Measurements from ENCODE around the gene JAZF1.

JAZF1 gene

GRCh38 chr7:28075674-28076358 is 104.8 kb downstream of the JAZF1 start:
- DNase-seq (ENCODE audit: low spot score) = no peak

DNA sequence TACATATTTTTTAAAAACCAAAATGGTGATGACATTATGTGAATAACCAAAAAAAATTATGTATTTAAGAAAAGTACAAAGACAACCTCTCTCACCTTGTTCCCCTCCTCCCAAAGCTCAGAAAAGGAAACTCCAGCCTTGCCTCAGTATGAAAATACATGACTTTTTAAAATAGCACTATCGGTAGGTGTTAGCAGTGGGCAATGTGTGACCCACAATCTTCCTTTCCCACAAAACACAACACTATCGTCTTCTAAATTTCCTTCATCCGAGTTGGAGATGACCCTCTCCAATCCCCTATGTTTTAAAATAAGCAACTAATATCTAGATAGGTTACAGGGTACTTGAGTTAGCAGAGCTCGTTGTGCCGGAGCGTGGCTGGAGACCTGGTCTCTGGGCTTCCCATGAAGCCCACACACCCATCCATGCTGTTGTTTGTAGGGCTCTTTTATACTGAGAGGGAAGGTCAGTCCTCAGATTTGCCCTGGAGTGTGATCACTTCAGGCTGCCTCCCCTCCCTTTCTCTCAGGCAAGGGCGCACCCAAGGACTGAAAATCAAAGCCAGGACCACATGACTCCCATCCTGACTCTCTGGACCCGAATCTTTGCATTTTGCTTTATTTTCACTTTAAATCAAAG is 107.6 kb downstream of the JAZF1 start:
- no peak for DNase-seq (ENCODE audit: low spot score)

DNA sequence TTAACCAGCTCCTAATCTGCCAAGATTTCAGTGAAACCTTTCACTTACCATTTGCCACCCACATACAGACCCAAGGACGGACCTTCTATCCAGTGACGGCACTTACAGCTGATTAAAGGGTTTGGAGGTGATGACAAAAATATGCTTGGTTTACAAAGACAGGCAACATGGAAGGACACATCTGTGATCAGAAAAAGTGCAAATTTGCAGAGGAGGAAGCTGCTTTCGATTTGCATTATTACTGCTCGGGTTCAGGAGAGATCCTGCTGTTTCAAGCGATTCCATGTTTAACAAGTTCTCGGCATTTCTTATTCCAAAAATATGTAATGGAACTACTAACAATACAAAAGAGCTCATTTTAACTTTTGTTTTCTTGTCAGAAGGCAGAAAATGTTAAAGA is 109.0 kb downstream of the JAZF1 start:
- no peak for DNase-seq (ENCODE audit: low spot score)

DNA sequence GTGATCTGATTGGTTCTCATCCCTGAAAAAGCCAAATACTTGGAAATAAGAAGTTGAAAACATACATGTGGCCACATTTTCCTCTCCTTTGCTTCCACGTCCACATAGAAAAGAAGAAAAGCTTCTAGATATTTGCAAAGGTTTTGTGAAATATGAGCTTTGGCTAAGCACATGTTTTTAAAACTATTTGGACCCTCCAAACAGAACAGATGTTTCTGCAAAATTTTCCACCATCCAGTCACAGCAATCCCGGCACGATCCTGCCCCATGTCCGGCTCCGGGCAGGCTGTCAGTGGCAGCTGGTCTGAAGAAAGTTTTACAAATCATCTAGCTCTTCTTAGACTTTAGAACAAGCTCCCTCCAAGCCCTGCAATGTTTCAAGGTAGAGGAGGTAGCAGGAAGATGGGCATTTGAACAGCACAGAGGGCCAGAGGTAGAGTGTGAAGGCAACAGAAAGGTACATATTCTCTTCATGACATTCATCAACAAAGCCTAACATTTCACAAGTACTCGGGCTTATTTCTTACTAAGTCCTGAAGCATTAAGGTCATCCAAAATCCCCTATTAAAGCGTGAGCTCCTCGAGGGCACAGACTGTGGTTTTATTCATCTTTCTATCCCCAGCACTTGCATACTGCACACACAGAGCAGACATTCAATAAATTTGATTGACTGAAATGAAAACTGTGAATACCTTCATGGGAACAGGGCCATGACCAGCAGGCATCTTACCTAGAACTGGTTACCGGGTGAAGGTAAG is 110.1 kb downstream of the JAZF1 start:
- DNase-seq (ENCODE audit: low spot score) = no peak

- DNase-seq (ENCODE audit: low spot score) = no peak
These were observed 110.8 kb downstream of the JAZF1 start for GRCh38 chr7:28069807-28070206.

DNA sequence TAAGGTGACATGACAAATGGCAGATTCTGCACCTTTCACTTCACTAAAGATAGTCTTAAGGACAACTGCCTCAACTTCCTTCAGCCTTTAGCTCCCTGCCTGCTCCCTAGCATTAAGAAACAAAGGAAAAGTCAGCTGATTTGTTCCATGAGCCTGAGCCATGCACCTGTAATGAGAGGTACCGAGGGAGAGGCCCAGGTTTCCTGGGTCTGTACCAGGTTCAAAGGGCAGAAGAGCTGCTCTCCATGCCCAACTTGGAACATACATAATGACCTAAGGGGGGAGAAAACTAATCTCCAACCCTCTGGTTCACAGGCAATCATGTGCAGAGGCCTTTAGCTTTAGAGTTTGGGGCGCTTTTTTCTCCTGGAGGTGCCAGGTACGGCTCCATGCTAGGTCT is 111.2 kb downstream of the JAZF1 start:
- no peak for DNase-seq (ENCODE audit: low spot score)

DNA sequence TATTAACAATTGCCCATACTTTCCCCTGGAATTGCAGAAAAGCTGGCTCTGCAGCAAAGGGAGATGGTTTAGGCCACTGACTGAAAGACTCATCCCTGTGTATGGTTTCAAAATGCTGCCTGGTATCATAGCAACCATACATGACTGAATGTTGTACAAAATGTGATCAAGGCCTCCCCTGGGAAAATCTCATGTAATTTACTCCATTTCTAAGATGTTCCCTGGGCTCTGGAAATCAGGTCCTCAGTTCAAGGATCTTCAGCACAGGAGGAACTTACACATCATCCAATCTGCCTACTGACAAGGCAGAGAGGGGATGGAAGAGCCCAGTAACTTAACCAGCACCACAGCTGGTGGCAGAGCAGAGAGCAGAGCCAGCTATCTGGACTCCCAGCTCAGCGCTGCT is 111.8 kb downstream of the JAZF1 start:
- DNase-seq (ENCODE audit: low spot score) = no peak

- no peak for DNase-seq (ENCODE audit: low spot score)
These were observed 113.4 kb downstream of the JAZF1 start for GRCh38 chr7:28067171-28067570.

GRCh38 chr7:28065721-28066285 is 114.8 kb downstream of the JAZF1 start:
- DNase-seq (ENCODE audit: low spot score) = no peak

DNA sequence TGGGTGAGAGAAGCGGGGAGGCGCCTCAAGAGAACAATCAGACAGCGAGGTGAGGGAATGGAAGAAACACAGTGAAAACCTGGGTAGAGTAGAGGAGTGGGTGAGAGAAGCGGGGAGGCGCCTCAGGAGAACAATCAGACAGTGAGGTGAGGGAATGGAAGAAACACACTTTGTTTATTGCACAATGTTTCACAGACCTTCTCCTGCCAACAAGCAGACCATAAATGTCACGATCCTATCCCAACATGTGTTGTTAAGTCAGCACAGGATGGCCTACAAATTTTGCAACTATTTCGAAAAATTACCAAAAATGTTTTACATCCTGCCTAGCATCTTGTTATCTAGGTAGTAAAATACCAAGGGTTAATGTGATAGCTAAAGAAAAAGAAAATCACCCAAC is 115.3 kb downstream of the JAZF1 start:
- DNase-seq (ENCODE audit: low spot score) = no peak

GRCh38 chr7:28064437-28064836 is 116.2 kb downstream of the JAZF1 start:
- DNase-seq (ENCODE audit: low spot score) = no peak

GRCh38 chr7:28062197-28062991 is 118.2 kb downstream of the JAZF1 start:
- DNase-seq (ENCODE audit: low spot score) = no peak

DNA sequence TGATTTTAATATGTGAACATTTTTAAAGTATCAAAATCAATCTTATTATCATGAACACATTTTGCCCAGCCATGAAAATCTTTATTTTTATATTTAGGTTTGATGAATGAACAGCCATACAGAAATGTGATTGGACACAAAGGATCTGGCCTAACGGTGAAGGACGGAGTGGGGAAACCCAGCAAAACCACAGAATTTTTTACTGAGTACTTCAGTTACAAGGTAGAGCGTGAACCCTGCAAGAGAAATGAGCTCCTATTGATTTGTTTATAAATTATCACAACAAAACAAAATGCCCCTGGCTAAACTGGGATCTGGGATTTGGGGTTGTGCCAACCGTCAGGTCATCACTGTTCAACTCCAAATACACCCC is 118.8 kb downstream of the JAZF1 start:
- no peak for DNase-seq (ENCODE audit: low spot score)

DNA sequence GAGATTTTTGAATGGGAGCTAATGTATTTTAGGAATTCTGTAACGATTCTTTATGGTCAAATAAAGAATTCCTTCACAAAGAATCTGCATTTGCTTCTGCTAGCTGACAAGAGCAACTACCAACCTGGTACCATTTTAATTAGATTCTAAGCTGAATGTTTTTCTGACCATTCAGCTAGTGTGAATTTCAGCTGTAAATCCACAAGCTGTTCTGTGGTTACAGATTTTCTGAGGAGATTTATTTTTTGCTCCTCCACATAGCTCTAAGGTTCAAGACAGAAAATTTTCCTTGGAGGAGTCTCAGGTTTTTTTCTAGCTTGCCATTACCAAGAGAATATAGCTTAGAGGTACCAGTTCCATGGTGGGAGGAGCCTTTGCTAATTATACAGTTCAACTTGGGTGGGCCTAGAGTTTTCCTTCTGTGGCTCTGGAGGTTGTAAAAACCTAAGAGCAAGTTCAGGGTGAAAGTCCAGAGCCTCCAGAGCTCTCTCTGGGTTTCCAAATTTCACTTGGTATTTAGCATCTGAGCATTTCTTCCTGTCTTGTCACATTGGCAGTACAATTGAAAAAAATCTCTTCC is 120.1 kb downstream of the JAZF1 start:
- no peak for DNase-seq (ENCODE audit: low spot score)

DNA sequence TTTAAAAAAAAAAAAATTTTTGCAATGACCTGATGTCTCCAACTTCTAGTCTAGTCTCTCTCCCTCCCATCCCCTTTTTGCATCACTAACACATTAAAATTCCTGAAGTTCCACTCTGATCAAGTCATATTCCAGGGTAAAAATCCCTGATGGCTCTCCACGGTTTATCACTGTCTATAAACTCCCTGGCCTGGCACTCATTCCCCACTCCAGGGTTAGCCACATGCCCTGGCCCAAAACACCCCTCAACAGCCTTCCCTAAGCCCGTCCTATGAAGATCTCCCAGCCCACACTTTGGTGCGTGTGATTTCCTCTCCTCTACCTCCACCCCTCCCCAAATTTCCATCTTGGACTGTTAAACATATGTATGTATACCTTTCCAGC is 125.4 kb downstream of the JAZF1 start:
- no peak for DNase-seq (ENCODE audit: low spot score)

DNA sequence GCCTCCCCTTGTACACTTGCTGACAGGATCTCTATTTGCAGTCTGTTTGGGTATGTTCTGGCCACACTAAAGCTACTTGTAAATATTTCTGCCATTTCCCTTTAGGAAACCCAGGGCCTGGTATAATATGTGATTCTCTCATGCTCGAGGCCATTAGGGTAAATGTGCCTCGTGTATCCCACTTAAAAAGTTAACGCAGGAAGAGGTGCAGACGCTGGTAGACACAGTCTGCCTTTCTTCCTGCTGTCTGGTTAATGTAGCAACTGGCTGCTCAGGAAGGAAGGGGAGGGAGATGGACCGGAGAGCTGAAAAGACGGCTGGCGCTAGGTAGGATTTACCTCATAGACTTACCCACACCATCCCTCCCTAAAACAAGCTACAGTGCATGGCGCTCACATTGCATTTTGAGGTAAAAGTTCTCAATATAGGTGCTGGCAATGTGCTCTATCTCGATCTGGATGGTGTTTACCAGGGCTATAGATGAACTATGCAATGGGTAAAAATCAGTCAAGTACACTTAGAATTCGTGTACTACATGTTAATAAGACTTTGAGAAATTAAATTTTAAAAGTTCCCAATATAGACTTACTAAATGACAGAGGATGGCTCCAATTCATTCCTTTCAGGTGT is 125.9 kb downstream of the JAZF1 start:
- peak; percentile 4 for DNase-seq (ENCODE audit: low spot score)

DNA sequence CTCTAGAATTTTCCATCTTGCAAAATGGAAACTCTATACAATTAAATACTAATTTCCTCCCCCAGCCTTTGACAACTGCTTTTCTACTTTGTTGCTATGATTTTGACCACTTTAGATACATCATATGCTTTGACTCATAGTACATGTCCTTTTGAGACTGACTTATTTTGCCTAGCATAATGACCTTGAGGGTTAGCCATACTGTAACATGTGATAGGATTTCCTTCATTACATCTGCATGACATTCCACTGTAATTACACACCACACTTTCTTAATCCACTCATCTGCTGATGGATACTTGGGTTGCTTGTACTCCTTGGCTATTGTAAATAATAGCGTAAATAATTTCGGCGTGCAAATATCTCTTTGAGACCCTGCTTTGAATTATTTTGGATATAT is 127.7 kb downstream of the JAZF1 start:
- DNase-seq (ENCODE audit: low spot score) = no peak

DNA sequence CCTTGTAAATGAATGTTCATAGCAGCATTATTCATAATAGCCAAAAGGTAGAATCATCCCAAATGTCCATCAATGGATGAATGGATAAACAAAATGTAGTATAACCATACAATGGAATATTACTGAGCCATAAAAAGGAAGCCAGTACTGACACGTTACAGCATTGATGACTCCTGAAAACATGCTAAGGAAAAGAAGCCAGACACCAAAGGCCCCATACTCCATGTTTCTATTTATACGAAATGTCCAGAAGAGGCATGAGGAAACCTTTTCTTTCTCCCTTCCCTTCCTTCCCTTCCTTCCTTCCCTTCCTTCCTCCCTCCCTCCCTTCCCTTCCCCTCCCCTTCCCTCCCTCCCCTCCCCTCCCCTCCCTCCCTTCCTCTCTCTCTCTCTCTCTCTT is 131.9 kb downstream of the JAZF1 start:
- DNase-seq (ENCODE audit: low spot score) = no peak

- DNase-seq (ENCODE audit: low spot score) = no peak
These were observed 134.6 kb downstream of the JAZF1 start for GRCh38 chr7:28046035-28046434.

DNA sequence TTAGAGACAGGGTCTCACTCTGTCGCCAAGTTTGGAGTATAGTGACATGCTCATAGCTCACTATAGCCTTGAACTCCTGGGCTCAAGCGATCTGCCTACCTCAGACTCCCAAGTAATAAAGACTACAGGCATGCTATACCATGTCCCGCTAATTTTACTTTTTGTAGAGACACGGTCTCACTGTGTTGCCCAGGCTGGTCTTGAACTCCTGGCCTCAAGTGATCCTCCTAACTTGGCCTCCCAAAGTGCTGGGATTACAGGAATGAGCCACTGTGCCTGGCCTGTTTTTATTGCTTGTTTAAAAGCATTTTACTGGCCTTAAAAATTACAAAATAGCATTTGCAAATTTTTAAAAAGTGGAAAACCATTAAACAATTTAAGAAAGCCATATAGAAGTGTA is 135.0 kb downstream of the JAZF1 start:
- no peak for DNase-seq (ENCODE audit: low spot score)

- DNase-seq (ENCODE audit: low spot score) = no peak
These were observed 135.8 kb downstream of the JAZF1 start for GRCh38 chr7:28044825-28045224.
